MM.1S (cell line): ENCODE results near the gene HMX2.

Experiments
- DNase-seq: peaks from one replicate; pipeline ENCODE4 v3.0.0-alpha.2; 2015
- H2AFZ ChIP-seq: fragments of 300-600 bp; sonication (generic); 2 replicates; pipeline ENCODE4 v1.6.0; 2016; ENCODE audit warnings: antibody characterized with exemption, low read length
- H3F3A ChIP-seq: fragments of 300-600 bp; sonication (generic); 2 replicates; pipeline ENCODE4 v1.6.1; 2016; ENCODE audit warnings: mild to moderate bottlenecking, antibody characterized with exemption, low read length, moderate library complexity, mixed read lengths; ENCODE audit not compliant: insufficient read depth
- H3K27ac ChIP-seq: fragments of 300-600 bp; sonication (generic); 2 replicates; pipeline ENCODE4 v1.5.1; 2016; ENCODE audit warnings: mild to moderate bottlenecking, low read length
- H3K27me3 ChIP-seq: fragments of 300-600 bp; sonication (generic); replicated peaks from 2 replicates; pipeline ENCODE4 v1.6.0; 2016; ENCODE audit warnings: low read length; ENCODE audit not compliant: insufficient read depth
- H3K36me3 ChIP-seq: fragments of 300-600 bp; sonication (generic); replicated peaks from 2 replicates; pipeline ENCODE4 v1.6.1; 2016; ENCODE audit warnings: mild to moderate bottlenecking, low read length, mixed read lengths; ENCODE audit not compliant: insufficient read depth
- H3K4me1 ChIP-seq: fragments of 300-600 bp; sonication (generic); 2 replicates; pipeline ENCODE4 v1.6.1; 2016; ENCODE audit warnings: low read length, mixed read lengths
- H3K4me2 ChIP-seq: fragments of 300-600 bp; sonication (generic); 2 replicates; pipeline ENCODE4 v1.6.0; 2016; ENCODE audit warnings: low read depth, low read length
- H3K4me3 ChIP-seq: fragments of 300-600 bp; sonication (generic); 2 replicates; pipeline ENCODE4 v1.5.1; 2016; ENCODE audit warnings: low read length, mixed read lengths
- H3K79me2 ChIP-seq: fragments of 300-600 bp; sonication (generic); 2 replicates; pipeline ENCODE4 v1.6.1; 2016; ENCODE audit warnings: mixed run types, low read length, mixed read lengths
- H3K9ac ChIP-seq: fragments of 300-600 bp; sonication (generic); 2 replicates; pipeline ENCODE4 v1.6.1; 2016; ENCODE audit warnings: low read length, mixed read lengths
- H3K9me2 ChIP-seq: fragments of 300-600 bp; sonication (generic); replicated peaks from 2 replicates; pipeline ENCODE4 v1.6.1; 2016; ENCODE audit warnings: mild to moderate bottlenecking, low read length, mixed read lengths; ENCODE audit not compliant: insufficient read depth
- H3K9me3 ChIP-seq: fragments of 300-600 bp; sonication (generic); replicated peaks from 2 replicates; pipeline ENCODE4 v1.6.1; 2016; ENCODE audit warnings: mild to moderate bottlenecking, low read length, mixed read lengths; ENCODE audit not compliant: insufficient read depth
- H4K20me1 ChIP-seq: fragments of 300-600 bp; sonication (generic); 2 replicates; pipeline ENCODE4 v1.6.1; 2016; ENCODE audit warnings: mild to moderate bottlenecking, low read length, moderate library complexity, mixed read lengths; ENCODE audit not compliant: insufficient read depth
- CTCF ChIP-seq: fragments of 300-600 bp; sonication (generic); IDR thresholded peaks from 2 replicates; pipeline ENCODE4 v1.5.1; 2016; ENCODE audit warnings: antibody characterized with exemption, low read length, mixed read lengths
- EZH2 ChIP-seq: fragments of 300-600 bp; sonication (generic); optimal IDR thresholded peaks from 2 replicates; pipeline ENCODE3; 2017; ENCODE audit warnings: low read depth, mild to moderate bottlenecking, antibody characterized with exemption, low read length, mixed read lengths
- EZH2phosphoT487 ChIP-seq: fragments of 300-600 bp; sonication (generic); IDR thresholded peaks from 2 replicates; pipeline ENCODE4 v1.6.1; 2018; ENCODE audit warnings: antibody characterized with exemption, low read length

Gene HMX2

DNA sequence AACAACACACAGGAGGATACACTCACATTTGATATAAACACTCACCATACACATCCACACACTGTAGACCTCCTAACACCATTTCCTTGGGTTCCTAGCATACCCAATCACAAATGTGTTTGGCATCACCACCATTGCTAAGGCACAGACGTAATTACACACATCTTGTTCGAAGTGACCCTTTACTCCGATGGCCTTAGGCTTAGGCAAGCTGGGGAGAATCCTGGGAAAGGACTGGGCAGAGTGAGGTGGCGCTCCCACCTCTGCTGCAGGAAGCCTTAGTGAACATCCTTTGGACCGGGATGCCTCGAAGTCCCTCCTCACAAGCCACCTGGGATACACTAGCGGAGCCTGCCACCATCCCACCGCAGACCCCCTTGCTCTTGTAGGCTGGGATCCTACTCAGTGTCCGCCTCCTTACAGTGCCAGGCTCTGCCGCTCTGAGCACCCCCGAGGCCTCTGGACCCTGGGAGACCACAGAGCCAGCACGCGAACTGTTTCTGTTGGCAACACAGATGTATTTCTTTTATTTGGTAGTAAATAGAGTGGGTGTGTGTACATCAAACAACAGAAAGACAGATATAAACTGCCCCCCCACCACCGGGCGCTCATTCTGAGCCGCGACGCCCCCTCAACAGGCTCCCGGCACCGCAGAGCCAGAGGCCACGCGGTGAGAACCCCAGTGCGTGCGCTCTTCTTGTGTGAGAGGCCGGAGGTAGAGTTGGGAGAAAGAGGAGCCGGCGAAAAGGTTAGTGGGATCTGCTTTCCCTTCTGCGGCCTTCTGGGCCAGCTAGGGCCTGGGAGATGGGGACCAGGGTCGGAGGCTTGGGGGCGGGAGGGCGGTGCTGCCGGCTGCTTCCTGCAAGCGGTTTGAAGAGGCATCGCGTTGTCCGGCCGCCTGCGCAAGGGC is 5.9 kb upstream of the HMX2 start:
- H3K36me3 ChIP-seq: no peaks in the 10 kb centered on the region
- no peak overlapping the region for H3K9ac ChIP-seq
- TF ChIP-seq EZH2 (no peak), CTCF (no peak), EZH2phosphoT487 (no peak)
- no peak overlapping the region for H3K27ac ChIP-seq
- H3K9me3 ChIP-seq: no peaks in the 10 kb centered on the region
- no peaks in the 10 kb centered on the region for H3K4me1 ChIP-seq
- H4K20me1 ChIP-seq: no peaks in the 10 kb centered on the region
- peaks cover 56% of the 10 kb centered on the region for H3K27me3 ChIP-seq
- H3F3A ChIP-seq: no peaks in the 10 kb centered on the region
- H3K4me3 ChIP-seq: no peak overlapping the region
- H3K4me2 ChIP-seq: no peak overlapping the region
- H3K79me2 ChIP-seq: no peaks in the 10 kb centered on the region
- no peak for DNase-seq
- H2AFZ ChIP-seq: no peak overlapping the region
- H3K9me2 ChIP-seq: no peaks in the 10 kb centered on the region

DNA sequence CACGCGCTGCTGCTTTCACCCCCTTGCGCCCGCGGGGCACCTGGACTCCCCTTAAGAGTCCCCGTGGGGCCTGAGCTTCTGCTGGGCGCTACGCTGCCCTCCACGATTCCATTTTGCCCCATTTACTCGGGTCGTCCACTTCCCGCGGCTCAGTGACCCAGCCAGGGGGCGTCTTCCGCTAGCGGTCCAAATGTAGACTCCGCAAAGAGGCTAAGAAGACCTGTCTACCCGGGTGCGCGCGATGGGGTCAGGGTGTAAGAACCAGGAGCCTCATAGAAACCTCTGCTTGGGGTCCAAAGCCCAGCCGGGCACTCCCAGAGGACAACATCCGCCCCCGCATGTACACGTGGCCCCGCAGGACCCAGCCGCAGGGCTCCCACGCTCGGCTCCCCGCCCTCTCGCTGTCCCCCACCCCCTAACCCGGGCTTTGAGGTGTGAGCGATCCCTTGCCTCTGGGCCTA is 5.2 kb upstream of the HMX2 start:
- Histone ChIP-seq H3K27ac (no peak overlapping the region), H3K4me2 (no peak overlapping the region), H3K27me3 (peaks cover 57% of the 10 kb centered on the region), H3K4me1 (no peaks in the 10 kb centered on the region), H3K9ac (no peak overlapping the region), H2AFZ (no peak overlapping the region), H3K9me2 (no peaks in the 10 kb centered on the region), H3K79me2 (no peaks in the 10 kb centered on the region), H3F3A (no peaks in the 10 kb centered on the region), H3K9me3 (no peaks in the 10 kb centered on the region), H3K36me3 (no peaks in the 10 kb centered on the region), H4K20me1 (no peaks in the 10 kb centered on the region), H3K4me3 (no peak overlapping the region)
- TF ChIP-seq EZH2: no peak
- no peak for TF ChIP-seq CTCF
- no peak for TF ChIP-seq EZH2phosphoT487
- DNase-seq: no peak

GRCh38 chr10:123143162-123143824 is 4.6 kb upstream of the HMX2 start:
- no peak for DNase-seq
- Histone ChIP-seq H3K79me2 (no peaks in the 10 kb centered on the region), H3K4me3 (no peak overlapping the region), H4K20me1 (no peaks in the 10 kb centered on the region), H3K9me3 (no peaks in the 10 kb centered on the region), H3K9me2 (no peaks in the 10 kb centered on the region), H3K27me3 (peaks cover 57% of the 10 kb centered on the region), H3K27ac (no peak overlapping the region), H3K4me2 (no peak overlapping the region), H3K9ac (no peak overlapping the region), H3K36me3 (no peaks in the 10 kb centered on the region), H3F3A (no peaks in the 10 kb centered on the region), H2AFZ (no peak overlapping the region), H3K4me1 (no peaks in the 10 kb centered on the region)
- TF ChIP-seq EZH2: no peak
- TF ChIP-seq CTCF: no peak
